Colonic mucosa (tissue), 4 donors: ENCODE data around the gene WWOX. TPM values are rescaled to one million over a fixed set of nuclear protein-coding genes. Genes with fewer than 3 reads are reported as not detected.

Experiments used
- DNase-seq: peaks from one replicate; pipeline ENCODE4 v3.0.0-alpha.2; 2020
- H3K27ac ChIP-seq: fragments of 200-600 bp; one replicate; pipeline ENCODE4 v1.8.0; 2021
- H3K27me3 ChIP-seq: fragments of 200-600 bp; one replicate; pipeline ENCODE4 v1.8.0; 2021
- H3K36me3 ChIP-seq: fragments of 200-600 bp; one replicate; pipeline ENCODE4 v1.8.0; 2021
- H3K4me1 ChIP-seq: fragments of 200-600 bp; one replicate; pipeline ENCODE4 v1.8.0; 2021; ENCODE audit warnings: mild to moderate bottlenecking
- H3K4me3 ChIP-seq: fragments of 200-600 bp; one replicate; pipeline ENCODE4 v1.8.0; 2021
- H3K9ac ChIP-seq, 2 donors: one replicate each; pipeline ENCODE4 v1.7.0; 2013; ENCODE audit warnings: control low read depth in 2 of 2, low read depth in 2 of 2, low read length in 2 of 2
- H3K9me3 ChIP-seq: fragments of 200-600 bp; one replicate; pipeline ENCODE4 v1.8.0; 2021
- intact Hi-C: fragments of 100-400 bp; cut with DNase I; formaldehyde crosslinking; loops from one replicate; pipeline ENCODE4 v1.14.1; 2022
- total RNA-seq, 2 donors: library from RNA; stranded (reverse); fragmentation: NEBNext Ultra II Directional in 1 of 2; extraction: Animal tissue kit (Norgen Biotek cat#: 25700) in 1 of 2; gene quantifications; one replicate each; pipeline ENCODE4 v1.2.1, GENCODE V29; 2021
- TF ChIP-seq, protein P1 (sequence below): fragments of 200-600 bp; IDR thresholded peaks from one replicate; pipeline ENCODE4 v1.8.0; 2022; ENCODE audit warnings: antibody characterized with exemption, mild to moderate bottlenecking
- donor health status: healthy.
- donor health status: DM: no; HTN: no; CAD: no.
- donor health status: DM: no; HTN: no; CAD: no.

WWOX gene
- total RNA-seq, 2 donors from 2014 or later, result 7.2 to 11.0 TPM

DNA sequence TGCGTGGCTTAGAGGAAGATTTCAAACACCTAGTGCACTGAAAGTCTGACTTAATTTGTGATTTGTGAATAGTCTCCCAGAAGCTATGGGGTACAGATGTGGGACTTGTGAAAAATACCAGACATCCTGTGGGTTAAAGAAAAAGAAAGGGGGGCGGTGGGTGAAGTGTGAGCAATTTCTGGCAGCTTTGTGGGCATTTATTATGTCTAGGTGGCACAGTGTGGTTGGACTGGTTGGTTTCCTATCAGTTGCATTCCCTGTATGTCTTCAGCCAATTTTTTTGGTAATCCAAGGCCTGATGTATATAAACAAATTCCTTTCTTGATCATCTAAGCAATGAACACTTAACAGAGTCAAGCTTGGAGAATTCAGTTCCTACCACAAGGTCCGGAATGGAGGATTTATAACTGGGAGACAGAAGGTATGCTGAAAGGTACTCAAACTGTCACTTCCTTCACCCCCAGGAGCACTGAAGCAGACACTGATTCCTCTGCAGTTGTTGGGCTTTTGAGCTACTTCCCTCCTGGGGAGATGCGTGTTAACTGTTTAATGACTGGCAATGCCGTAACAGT lies 211.6 kb downstream of the WWOX start:
- H3K27ac ChIP-seq, result no peak overlapping the region
- intact Hi-C loops, result no loop called here
- DNase-seq, result no peak
- TF ChIP-seq, protein P1, sequence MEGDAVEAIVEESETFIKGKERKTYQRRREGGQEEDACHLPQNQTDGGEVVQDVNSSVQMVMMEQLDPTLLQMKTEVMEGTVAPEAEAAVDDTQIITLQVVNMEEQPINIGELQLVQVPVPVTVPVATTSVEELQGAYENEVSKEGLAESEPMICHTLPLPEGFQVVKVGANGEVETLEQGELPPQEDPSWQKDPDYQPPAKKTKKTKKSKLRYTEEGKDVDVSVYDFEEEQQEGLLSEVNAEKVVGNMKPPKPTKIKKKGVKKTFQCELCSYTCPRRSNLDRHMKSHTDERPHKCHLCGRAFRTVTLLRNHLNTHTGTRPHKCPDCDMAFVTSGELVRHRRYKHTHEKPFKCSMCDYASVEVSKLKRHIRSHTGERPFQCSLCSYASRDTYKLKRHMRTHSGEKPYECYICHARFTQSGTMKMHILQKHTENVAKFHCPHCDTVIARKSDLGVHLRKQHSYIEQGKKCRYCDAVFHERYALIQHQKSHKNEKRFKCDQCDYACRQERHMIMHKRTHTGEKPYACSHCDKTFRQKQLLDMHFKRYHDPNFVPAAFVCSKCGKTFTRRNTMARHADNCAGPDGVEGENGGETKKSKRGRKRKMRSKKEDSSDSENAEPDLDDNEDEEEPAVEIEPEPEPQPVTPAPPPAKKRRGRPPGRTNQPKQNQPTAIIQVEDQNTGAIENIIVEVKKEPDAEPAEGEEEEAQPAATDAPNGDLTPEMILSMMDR, result no peak
- no peak overlapping the region for H3K9ac ChIP-seq
- H3K4me1 ChIP-seq, result no peaks in the 10 kb centered on the region
- H3K27me3 ChIP-seq, result no peaks in the 10 kb centered on the region
- H3K9me3 ChIP-seq, result no peaks in the 10 kb centered on the region
- H3K4me3 ChIP-seq, result no peak overlapping the region
- no peaks in the 10 kb centered on the region for H3K36me3 ChIP-seq

DNA sequence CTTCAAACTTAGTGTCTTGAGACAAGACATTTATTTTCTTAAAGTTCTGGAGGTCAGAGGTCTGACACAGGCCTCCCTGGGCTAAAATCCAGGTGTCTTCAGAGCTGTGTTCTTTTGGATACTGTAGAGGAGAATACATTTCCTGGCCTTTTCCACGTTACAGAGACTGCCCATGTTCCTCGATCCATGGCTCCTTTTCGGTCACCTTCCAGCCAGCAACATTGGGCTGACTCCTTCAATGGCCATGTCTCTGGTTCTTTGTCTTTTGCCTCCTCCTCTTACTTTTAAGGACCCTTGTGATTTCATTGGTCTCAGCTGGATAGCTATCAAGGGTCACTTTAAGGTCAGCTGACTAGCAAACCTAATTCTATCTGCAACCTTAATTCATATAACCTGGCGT lies 212.4 kb downstream of the WWOX start:
- TF ChIP-seq, protein P1, result no peak
- H3K9me3 ChIP-seq, result no peaks in the 10 kb centered on the region
- no peaks in the 10 kb centered on the region for H3K27me3 ChIP-seq
- no peak overlapping the region for H3K27ac ChIP-seq
- no peaks in the 10 kb centered on the region for H3K4me1 ChIP-seq
- intact Hi-C loops, result no loop called here
- no peak for DNase-seq
- H3K9ac ChIP-seq, result no peak overlapping the region
- H3K4me3 ChIP-seq, result no peak overlapping the region
- no peaks in the 10 kb centered on the region for H3K36me3 ChIP-seq

DNA sequence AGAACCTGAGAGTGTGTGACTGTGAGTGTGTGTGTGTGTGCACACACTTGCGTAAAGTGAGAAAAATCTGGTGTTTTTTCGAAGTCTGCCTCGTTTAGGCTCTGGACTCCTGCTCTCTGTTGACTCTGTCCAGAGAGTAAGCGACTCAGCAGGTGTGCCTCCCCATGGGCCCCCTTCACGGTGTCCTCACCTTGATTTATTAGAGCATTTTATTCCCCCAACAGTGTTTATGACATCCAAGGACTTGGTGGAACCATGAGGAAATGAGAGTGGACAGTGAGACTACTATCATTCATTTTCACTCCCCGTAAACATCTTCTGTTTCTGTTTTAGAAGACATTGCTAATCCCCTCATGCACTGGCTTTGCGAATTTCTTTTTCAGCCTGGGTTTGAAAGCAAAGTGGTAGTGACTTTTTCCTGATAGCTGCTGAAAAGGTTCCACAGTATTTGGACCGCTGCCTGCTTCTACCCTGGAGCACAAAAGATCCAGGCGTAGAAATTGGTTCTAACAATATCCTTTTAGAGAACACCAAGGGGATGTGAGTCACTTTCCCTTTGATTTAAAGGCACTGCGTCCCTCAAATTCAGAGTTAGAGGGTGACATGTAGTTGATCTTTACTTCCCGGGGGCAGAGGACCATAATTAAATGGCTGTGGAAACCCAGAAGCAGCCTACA lies 218.2 kb downstream of the WWOX start:
- intact Hi-C loops, result no loop called here
- DNase-seq, result no peak
- no peaks in the 10 kb centered on the region for H3K27me3 ChIP-seq
- no peak overlapping the region for H3K4me3 ChIP-seq
- TF ChIP-seq, protein P1, result no peak
- no peaks in the 10 kb centered on the region for H3K36me3 ChIP-seq
- no peak overlapping the region for H3K9ac ChIP-seq
- H3K9me3 ChIP-seq, result no peaks in the 10 kb centered on the region
- no peak overlapping the region for H3K27ac ChIP-seq
- H3K4me1 ChIP-seq, result no peaks in the 10 kb centered on the region

DNA sequence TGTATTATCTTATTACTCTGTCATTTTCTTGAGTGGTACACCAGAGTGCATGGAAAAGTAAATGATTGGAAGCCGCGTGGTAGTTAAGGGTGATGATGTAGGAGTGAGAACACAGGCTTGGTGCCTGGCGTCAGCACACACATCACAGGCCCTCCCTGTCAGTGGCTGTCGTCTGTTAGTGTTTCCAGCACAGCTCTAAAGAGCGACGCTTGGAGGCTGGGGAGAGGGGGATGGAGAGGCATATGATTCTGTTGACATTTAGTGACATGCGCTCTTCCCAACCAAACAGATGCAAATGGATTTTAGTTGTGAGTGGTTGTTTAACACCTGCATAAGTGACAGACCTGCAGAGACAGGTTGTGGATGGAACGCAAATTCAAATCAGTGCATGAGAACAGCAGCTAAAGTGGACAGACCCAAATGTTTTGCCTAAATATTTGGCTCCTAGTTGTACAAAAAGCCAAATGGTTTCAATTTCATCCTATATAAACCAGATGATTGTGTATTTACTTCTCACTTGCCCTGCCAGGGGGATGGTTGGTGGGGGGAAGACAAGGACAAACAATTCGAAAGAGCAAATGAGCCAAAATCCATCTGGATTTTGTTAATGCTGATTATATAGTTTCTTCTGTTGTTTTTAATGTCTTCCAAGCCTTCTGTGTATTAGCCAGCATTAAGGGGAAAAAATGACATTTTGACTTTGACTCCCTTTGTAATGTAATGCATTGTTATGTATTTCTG lies 222.3 kb downstream of the WWOX start:
- Histone ChIP-seq H3K4me1 (no peaks in the 10 kb centered on the region), H3K4me3 (no peak overlapping the region), H3K9ac (no peak overlapping the region), H3K27ac (no peak overlapping the region), H3K27me3 (no peaks in the 10 kb centered on the region), H3K36me3 (no peaks in the 10 kb centered on the region), H3K9me3 (no peaks in the 10 kb centered on the region)
- no peak for DNase-seq
- intact Hi-C loops, result no loop called here
- TF ChIP-seq, protein P1, result no peak

DNA sequence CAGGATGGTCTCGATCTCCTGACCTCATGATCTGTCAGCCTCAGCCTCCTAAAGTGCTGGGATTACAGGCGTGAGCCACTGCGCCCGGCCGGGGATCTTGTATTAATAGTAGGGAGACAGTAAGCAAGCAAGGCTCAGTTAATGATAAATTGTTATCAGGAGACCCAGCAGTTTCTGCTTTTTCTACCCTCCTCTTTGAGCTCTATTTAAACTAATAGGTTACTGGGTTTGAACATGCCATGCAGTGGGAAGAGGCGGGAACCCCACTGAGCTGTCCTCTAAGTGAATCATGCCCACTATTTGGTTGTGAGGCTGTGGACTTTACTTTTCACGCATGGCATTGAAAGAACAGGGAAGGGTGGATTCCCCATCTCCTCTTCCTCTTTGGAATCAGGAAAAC lies 223.9 kb downstream of the WWOX start:
- no peak overlapping the region for H3K4me3 ChIP-seq
- no peaks in the 10 kb centered on the region for H3K4me1 ChIP-seq
- H3K27me3 ChIP-seq, result no peaks in the 10 kb centered on the region
- TF ChIP-seq, protein P1, result no peak
- no peak overlapping the region for H3K9ac ChIP-seq
- no peaks in the 10 kb centered on the region for H3K9me3 ChIP-seq
- DNase-seq, result no peak
- H3K27ac ChIP-seq, result no peak overlapping the region
- H3K36me3 ChIP-seq, result no peaks in the 10 kb centered on the region
- intact Hi-C loops, result no loop called here
